H1 (cell line): ENCODE data around the gene NTMT1. TPM values are rescaled to one million over a fixed set of nuclear protein-coding genes. Genes with fewer than 3 reads are reported as not detected.

Source experiments
- MAFK ChIP-seq: IDR thresholded peaks from 2 replicates; pipeline ENCODE4 v1.6.1; 2012; ENCODE audit warnings: low read depth, mild to moderate bottlenecking, improper control_type of control experiment, low read length
- NRF1 ChIP-seq: IDR thresholded peaks from 2 replicates; pipeline ENCODE4 v1.6.1; 2011; ENCODE audit warnings: mild to moderate bottlenecking, low read depth, low read length, improper control_type of control experiment
- POLR2AphosphoS5 ChIP-seq: IDR thresholded peaks from 2 replicates; pipeline ENCODE4 v1.6.1; 2011; ENCODE audit warnings: low read depth, low read length
- SIX5 ChIP-seq: IDR thresholded peaks from 2 replicates; pipeline ENCODE4 v1.6.1; 2011; ENCODE audit warnings: mild to moderate bottlenecking, low read depth, low read length
- SRF ChIP-seq: IDR thresholded peaks from 2 replicates; pipeline ENCODE4 v1.6.1; 2011; ENCODE audit warnings: mild to moderate bottlenecking, low read depth, low read length, moderate library complexity
- YY1 ChIP-seq: IDR thresholded peaks from 2 replicates; pipeline ENCODE4 v1.6.1; 2011; ENCODE audit warnings: low read depth, mild to moderate bottlenecking, low read length
- polyA plus RNA-seq, 7 experiments: library from polyadenylated mRNA; depleted of rRNA in 3 of 7; stranded (reverse) in 5 of 7; unstranded in 2 of 7; fragments of >200 nt in 5 of 7; fragments of 200-250 nt in 2 of 7; gene quantifications; 1 replicate in 5 of 7; 2 replicates in 1 of 7; 4 replicates in 1 of 7; pipeline versions ENCODE4 v1.2.1 to v1.2.3, GENCODE V29; 2011 to 2013; ENCODE audit warnings: missing spikeins in 2 of 7, mixed read lengths in 2 of 7
- total RNA-seq: library from RNA; stranded (reverse); fragmentation: NEBNext Ultra II Directional; extraction: Animal tissue kit (Norgen Biotek cat#: 25700); gene quantifications from 2 replicates; pipeline ENCODE4 v1.2.1, GENCODE V29; 2021

The NTMT1 gene
- total and polyA plus RNA-seq, 2 of the 8 experiments (the other 6 are each of a cell fraction or from before 2014, with no cell fraction given), result 66.8 to 70.2 TPM

DNA sequence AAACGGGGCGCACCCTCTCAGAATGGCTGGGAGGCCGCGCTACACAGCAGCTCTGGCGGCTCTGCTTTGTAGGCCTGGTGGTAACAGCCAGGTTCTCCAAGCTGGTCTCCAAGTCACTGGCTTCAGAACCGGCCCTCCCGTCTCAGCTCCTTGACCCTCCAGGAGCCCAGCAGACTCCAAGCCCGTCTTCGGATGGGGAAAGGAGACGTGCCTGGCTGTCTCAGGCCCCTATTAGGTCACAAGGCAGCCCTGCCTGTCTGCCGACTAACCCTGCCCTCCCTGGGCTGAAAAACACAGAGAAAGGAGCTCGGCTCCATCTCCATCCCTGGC, 13.8 kb downstream of the NTMT1 start (continued):
- no peak for TF ChIP-seq SIX5
- TF ChIP-seq NRF1, result no peak
- TF ChIP-seq MAFK, result no peak
- no peak for TF ChIP-seq POLR2AphosphoS5
- TF ChIP-seq SRF, result no peak
- TF ChIP-seq YY1, result no peak
